ENCODE results near the gene WFDC9. TPM values are rescaled to one million over a fixed set of nuclear protein-coding genes. Genes with fewer than 3 reads are reported as not detected.
"Not testable (repeated sequence)": the region's sequence is repeated elsewhere in the genome, so short reads cannot be mapped to it uniquely, and the experiment has no call there.

The WFDC9 gene
- total RNA-seq, 1 donor from 2014 or later: not detected

DNA sequence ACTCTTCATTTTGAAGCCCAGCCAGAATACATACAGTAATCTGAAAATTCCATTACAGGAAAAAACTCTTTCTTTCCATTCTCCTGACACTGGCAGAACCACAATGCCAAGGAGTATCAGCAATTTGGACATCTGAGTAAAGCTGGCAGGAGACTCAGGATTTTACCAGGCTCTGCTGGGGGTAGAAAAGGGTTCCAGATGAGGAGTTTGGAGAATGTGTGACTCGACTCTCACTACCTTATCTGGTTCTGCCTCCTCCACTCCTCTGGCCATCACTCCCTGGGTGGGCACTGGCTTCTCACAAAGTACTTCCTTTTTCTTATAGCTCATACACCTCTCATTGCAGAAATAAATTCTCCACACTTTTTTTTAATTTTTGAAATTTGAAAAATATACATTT is 41.4 kb downstream of the WFDC9 start:
- no peak for DNase-seq

DNA sequence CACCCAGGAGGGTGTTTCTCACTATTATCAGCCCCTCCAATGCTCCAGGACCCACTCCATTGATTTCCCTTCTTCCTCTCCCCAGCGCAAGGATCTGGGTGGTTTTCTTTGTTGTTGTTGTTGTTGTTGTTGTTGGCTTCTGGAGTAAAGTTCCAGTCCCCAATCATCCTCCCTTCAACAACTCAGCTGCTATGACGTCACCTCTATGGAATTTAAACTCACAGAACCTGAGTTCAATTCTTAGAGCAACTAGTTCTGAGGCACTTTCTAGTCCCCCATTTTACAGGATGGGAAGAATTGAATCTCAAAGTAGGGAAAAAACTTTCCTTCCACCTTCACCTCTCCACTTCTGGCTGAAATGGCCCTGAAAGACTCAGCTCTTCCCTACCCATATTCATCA is 42.3 kb downstream of the WFDC9 start:
- no peak for DNase-seq

DNA sequence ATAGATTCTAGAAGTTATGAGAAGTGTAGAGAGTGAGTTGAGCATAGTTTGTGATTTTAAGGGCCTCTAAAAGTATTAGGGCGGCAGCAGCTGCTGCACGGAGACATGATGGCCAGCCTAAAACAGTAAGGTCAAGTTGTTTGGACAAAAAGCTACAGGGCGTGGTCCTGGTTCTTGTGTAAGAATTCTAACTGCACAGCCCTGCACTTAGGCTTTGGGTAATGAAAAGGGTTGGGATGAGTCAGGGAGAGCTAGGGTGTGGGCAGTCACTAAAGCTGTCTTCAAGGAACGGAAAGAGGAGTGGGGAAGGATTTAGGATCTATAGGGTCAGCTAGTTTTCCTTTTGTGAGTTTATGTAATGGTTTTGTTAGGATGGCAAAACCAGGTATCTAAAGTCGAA is 45.1 kb downstream of the WFDC9 start:
- DNase-seq: not testable (repeated sequence)

DNA sequence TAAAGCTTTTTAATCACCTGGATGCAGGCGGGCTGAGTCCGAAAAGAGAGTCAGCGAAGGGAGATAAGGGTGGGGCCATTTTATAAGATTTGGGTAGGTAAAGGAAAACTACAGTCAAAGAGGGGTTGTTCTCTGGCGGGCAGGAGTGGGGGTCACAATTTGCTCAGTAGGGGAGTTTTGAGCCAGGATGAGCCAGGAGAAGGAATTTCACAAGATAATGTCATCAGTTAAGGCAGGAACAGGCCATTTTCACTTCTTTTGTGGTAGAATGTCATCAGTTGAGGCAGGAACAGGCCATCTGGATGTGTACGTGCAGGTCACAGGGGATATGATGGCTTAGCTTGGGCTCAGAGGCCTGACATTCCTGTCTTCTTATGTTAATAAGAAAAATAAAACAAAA is 46.8 kb downstream of the WFDC9 start:
- DNase-seq: not testable (repeated sequence)

DNA sequence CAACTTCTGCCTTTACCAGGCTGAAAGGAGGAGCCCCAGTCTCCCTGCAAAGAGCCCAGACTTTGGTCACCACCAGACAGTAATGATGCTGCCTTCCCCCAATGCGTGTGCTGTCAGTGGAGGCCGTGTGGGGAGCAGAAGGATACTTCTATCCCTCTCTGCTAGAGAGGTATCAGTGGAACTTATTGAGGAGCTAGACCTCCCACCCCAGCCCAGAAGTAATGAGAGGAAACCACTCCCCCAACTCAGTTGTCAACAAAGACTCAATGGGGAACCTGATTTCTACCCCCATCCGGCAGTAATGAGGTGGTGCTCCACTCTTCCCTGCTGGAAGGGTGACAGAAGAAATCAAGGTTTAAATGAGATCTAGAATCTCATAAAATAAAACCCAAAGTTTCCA is 47.6 kb downstream of the WFDC9 start:
- no peak for DNase-seq

DNA sequence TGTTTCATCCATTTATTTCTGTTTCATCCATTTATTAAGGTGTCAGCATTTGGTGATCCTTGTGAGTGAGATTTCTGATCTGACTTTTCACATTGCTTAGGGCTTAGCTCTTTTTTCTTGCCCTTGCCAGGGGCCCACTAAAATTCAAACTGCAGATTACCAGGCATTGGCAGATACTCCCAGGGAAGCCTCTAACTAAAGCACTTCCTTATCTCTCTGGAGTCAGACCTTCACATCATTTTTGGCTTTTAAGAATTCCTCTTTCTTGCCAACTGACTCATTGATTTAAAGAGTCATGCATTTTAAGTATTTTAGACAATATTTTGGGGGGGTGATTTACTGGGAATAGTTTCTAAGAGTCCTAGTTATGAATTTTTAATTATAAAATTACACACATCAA is 49.4 kb downstream of the WFDC9 start:
- no peak for DNase-seq

DNA sequence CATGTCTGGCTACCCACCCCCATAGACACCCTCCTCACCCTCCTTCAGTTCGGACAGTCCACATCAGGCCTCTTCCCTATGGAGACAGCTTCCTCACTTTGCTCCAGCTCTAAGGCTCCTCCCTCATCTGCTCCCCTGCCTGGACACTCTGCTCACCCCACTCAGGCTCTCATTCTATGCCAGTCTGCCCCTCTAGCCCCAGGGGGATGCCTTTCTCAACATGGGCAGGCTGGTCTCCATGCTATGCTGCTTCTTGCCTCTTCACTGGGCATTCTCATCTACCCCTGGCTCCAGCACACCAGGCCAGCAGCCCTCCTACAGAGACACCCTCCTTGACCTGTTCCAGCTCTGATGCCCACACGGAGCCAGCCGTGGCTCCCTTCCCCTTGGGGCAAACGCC is 51.9 kb downstream of the WFDC9 start, which contains the start of gene WFDC8:
TSS of gene WFDC8 (minus strand) at position 101 of the 400 bp plus-strand sequence. CDS start at position 64, 37 bp downstream.
- no peak for DNase-seq

DNA sequence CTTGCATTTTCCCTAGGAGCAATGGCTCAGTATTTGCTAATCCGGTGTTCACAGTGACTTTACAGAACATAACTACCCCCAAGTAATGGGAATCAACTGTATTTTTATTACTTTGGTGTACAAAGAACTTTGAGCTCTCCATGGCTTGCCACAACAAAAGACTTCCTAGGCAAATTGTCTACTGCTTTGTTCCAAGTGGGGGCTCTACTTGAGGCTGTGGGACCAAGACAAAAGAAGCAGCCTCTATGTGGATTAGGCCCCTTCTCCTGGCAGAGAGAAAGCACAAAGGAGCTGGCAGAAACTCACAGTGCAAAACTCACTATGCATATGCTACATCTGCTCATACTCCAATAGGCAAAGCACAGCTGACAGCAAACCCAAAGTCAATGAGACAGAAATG is 52.9 kb downstream of the WFDC9 start:
- no peak for DNase-seq

DNA sequence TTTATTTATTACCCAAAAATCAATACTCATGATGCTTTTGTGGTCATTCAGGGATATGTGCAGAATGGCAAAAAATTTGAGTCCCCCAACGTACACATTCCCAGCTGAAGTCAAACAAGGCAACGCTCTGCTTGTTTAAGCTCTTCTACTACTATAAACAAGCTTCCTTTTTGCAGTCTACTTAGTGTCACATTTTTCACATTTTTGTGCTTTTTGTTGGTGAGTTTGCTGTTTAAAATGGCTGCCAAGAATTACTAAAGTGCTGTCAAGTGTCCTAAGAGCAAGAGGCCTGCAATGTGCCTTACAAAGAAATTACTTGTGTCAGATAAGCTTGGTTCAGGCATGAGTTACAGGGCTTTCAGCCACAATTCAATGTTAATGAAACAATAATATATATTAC is 54.1 kb downstream of the WFDC9 start:
- no peak for DNase-seq

DNA sequence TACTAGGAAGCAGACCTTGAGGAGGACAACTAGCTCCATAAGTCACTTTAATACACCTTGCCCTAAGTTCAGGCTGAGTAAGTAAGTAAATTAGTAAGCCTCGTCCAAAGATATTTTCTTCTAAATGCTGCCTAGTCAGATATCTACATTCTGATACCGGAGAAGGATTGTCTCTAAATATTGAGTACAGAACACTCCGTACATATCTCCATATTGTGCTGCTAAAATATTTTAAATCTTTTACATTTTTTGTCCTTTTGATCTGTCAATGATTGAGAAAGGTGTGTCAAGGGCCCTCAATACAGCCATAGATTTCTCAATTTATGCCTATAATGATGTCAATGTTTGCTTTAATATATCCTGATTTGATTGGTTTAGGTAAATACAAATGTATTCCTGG is 55.2 kb downstream of the WFDC9 start:
- no peak for DNase-seq

DNA sequence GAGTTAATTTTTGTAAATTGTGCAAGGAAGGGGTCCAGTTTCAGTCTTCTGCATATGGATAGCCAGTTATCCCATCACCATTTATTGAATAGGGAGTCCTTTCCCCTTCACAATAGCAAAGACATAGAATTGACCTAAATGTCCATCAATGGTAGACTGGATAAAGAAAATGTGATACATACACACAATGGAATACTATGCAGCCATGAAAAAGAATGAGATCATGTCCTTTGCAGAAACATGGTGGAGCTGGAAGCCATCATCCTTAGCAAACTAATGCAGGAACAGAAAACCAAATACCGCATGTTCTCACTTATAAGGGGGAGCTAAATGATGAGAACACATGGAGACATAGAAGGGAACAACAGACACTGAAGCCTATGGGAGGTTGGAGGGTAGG is 61.4 kb downstream of the WFDC9 start:
- not testable (repeated sequence) for DNase-seq

DNA sequence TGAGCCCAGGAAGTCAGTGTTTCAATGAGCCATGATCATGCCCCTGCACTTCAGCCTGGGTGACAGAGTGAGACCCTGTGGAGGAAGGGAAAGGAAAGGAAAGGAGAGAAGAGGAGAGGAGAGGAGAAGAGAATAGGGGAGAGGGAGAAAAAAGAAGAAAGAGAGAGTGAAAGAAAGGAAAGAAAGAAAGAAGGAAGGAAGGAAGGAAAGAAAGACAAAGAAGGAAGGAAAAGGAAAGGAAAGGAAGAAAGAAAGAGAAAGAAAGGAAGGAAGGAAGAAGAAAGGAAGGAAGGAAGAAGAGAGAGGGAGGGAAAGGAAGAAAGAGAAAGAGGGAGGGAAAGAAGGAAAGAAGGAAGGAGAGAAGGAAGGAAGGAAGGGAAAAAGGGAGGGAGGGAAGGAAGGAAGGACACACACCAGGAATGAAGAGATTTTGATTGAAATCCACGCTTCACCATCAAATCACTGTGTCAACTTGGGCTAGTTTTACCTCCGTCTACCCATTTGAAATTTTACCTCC is 66.3 kb downstream of the WFDC9 start:
- DNase-seq: no peak

Other genes starting within 250 kb of the WFDC9 start
- gene DBNDD2, start 223.0 kb downstream of the WFDC9 start, total RNA-seq: 3.4 and 8.9 TPM in 2 replicates
- gene PIGT, start 215.1 kb downstream of the WFDC9 start, total RNA-seq: 23.8 and 32.4 TPM in 2 replicates
- gene WFDC2, start 161.5 kb downstream of the WFDC9 start, total RNA-seq: not detected in 2 replicates
- not detected in 2 replicates for gene SPINT3, start 115.7 kb downstream of the WFDC9 start, total RNA-seq
- gene WFDC6, start 91.8 kb downstream of the WFDC9 start, total RNA-seq: not detected in 2 replicates
- gene EPPIN, start 83.9 kb downstream of the WFDC9 start, total RNA-seq: not detected in 2 replicates
- gene WFDC8, start 52.0 kb downstream of the WFDC9 start, total RNA-seq: not detected in 2 replicates
- gene WFDC10A, start 1.5 kb downstream of the WFDC9 start, total RNA-seq: not detected in 2 replicates
- not detected in 2 replicates for gene WFDC11, start 39.0 kb upstream of the WFDC9 start, total RNA-seq
- not detected in 2 replicates for gene WFDC13, start 70.8 kb upstream of the WFDC9 start, total RNA-seq
- gene WFDC10B, start 73.7 kb upstream of the WFDC9 start, total RNA-seq: not detected in 2 replicates
- not detected in 2 replicates for gene SPINT4, start 91.1 kb upstream of the WFDC9 start, total RNA-seq
- not detected in 2 replicates for gene WFDC3, start 160.6 kb upstream of the WFDC9 start, total RNA-seq
- gene DNTTIP1, start 160.7 kb upstream of the WFDC9 start, total RNA-seq: 9.2 and 13.8 TPM in 2 replicates
- gene UBE2C, start 181.4 kb upstream of the WFDC9 start, total RNA-seq: 9.9 and 30.2 TPM in 2 replicates
- gene TNNC2, start 196.0 kb upstream of the WFDC9 start, total RNA-seq: not detected in 2 replicates
- 22.6 and 35.7 TPM in 2 replicates for gene SNX21, start 202.5 kb upstream of the WFDC9 start, total RNA-seq
- 28.7 and 42.5 TPM in 2 replicates for gene ACOT8, start 226.1 kb upstream of the WFDC9 start, total RNA-seq
- 8.7 and 11.9 TPM in 2 replicates for gene ZSWIM3, start 226.3 kb upstream of the WFDC9 start, total RNA-seq
- gene ZSWIM1, start 249.9 kb upstream of the WFDC9 start, total RNA-seq: 4.1 and 5.4 TPM in 2 replicates

Data from dermis blood vessel endothelial cell (primary cell).